SK-N-MC (cell line): Measurements from ENCODE around the gene ZNF423.

Experiments
- EZH2 ChIP-seq: fragments of 200-600 bp; sonication (generic); IDR thresholded peaks from one replicate; pipeline ENCODE4 v1.6.1; 2017; ENCODE audit warnings: antibody characterized with exemption
- POLR2AphosphoS5 ChIP-seq: IDR thresholded peaks from 2 replicates; pipeline ENCODE4 v1.6.1; 2012; ENCODE audit warnings: mild to moderate bottlenecking, low read depth, low read length, borderline replicate concordance

GRCh38 chr16:49484451-49484849, 371.5 kb downstream of the ZNF423 start:
- TF ChIP-seq POLR2AphosphoS5, result no peak
- no peak for TF ChIP-seq EZH2
